HL-60/S4 (cell line): ENCODE data around the gene NKPD1.

Experiments
- in situ Hi-C: fragments of 300-500 bp; cut with MboI; formaldehyde crosslinking; loops from 2 replicates; pipeline ENCODE4 v1.14.3; 2022; ENCODE audit warnings: low sequenced_read_pairs

NKPD1 gene

GRCh38 chr19:45141203-45141900 is 19.4 kb downstream of the NKPD1 start:
- in situ Hi-C loops = no loop called here

- in situ Hi-C loops = no loop called here
Observed at GRCh38 chr19:45140533-45140932, 20.2 kb downstream of the NKPD1 start.

- in situ Hi-C loops = no loop called here
Observed at GRCh38 chr19:45140144-45140503, 20.7 kb downstream of the NKPD1 start.

- in situ Hi-C loops = no loop called here
Observed at GRCh38 chr19:45139286-45140143, 21.3 kb downstream of the NKPD1 start.

GRCh38 chr19:45138303-45138751 is 22.5 kb downstream of the NKPD1 start:
- in situ Hi-C loops = no loop called here

- in situ Hi-C loops = no loop called here
Observed at GRCh38 chr19:45137179-45137761, 23.5 kb downstream of the NKPD1 start.

DNA sequence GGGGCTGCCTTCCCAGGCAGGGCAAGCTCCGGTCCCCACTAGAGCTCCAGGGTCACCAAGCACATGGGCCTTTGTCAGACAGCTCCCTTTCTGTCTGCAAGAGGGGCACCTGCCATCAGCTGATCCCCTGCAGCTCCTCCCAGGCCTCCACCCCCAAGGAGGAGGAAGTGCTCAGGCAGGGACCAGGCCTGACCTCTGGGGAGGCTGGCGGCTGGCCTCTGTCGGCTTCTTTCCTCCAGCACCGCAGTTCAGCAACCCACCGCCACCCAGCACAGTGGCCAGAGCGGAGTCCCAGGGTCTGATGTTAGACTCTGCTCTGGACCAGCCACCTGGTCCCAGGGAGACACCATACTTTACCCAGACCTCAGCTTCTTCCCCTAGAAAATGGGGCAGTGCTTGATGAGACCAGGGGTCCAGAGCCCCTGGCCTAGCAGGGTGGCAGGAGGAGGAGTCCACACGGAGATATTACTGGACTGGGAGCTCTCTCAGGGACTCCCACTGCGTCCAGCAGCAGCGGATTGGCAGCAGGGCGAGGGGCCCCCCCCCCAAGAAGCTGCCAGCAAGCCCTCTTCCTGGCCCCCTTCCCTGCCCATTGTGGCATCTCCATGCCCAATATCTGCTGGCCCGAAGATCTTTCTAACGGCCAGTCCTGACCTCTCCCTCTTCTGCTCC is 24.1 kb downstream of the NKPD1 start:
- in situ Hi-C loops = no loop called here

GRCh38 chr19:45135176-45135885 is 25.5 kb downstream of the NKPD1 start:
- in situ Hi-C loops = no loop called here

DNA sequence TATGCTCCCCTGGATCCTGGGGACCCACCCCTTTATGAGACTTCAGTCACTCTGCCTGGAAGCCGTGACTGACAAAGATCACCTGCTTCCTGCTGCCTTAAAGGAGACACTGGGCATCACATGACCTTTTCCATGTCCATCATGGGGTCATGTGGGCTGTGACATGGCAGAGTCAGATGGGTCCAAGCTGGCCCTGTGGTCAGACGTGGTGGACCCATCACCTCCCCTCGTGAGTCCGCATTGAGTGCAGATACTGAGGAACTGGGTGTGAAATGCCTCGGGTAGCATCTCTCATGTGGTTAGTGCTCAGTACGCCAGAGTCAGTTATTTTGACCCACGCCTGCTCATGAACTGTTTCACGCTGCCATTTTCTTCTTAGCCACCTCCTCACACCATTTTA is 27.1 kb downstream of the NKPD1 start:
- in situ Hi-C loops = no loop called here

GRCh38 chr19:45130888-45131615 is 29.7 kb downstream of the NKPD1 start:
- in situ Hi-C loops = no loop called here

DNA sequence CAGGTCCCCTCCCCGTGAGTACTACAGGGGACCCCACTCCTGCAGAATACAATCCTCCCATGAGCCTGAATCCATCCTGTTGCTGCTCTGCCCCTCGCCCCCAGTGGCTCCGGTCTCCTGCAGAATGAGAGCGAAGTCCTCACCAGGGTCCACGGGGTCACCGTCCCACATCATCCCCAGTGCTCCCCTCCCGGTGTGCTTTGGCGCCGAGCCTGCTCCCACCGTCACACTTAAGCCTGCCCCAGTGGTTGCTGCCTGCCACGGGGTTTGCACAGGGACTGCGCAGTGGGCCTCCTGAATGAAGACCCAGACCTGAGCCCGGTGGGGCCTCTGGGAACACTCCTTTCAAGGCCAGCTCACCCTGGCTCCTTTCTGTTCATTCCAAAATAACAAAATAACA is 30.5 kb downstream of the NKPD1 start:
- in situ Hi-C loops = no loop called here

GRCh38 chr19:45128806-45129205 is 32.0 kb downstream of the NKPD1 start:
- in situ Hi-C loops = no loop called here

- in situ Hi-C loops = no loop called here
Observed at GRCh38 chr19:45128146-45128545, 32.6 kb downstream of the NKPD1 start.

DNA sequence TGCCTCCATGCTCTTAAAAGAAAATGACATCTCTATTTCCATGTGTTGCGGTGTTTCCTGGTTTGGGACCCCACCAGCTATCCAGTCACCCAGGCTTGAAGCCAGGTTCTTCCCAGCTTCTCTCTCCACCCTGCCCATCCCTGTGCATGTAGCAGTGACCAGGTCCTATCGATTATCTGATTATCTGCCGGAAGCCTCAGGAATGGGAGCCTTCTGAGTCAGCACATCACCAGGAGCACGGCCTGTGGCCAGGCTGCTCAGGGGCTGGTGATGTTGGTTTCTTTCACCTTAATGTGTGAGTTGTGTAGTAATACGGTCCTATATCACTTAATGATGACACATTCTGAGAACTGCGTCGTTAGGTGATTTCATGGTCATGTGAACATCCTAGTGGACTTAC is 34.1 kb downstream of the NKPD1 start:
- in situ Hi-C loops = no loop called here

- in situ Hi-C loops = no loop called here
Observed at GRCh38 chr19:45125975-45126493, 34.7 kb downstream of the NKPD1 start.

DNA sequence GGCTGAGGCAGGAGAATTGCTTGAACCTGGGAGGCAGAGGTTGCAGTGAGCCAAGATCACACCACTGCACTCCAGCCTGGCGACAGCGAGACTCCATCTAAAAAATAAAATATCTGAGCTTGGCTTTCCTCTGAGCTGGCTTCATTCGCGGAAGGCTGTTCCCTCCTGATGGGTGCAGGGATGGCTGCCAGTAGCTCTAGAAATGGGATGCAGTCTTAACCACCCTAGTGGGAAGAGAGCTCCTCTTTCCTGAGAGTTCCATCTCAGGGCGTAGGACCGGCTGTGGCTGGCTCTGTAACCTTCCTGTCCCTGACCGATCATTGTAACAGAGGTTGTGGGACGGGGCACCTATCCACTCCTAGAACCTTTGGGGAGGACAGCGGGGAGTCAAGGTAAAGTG is 35.4 kb downstream of the NKPD1 start:
- in situ Hi-C loops = no loop called here

GRCh38 chr19:45124021-45124420 is 36.8 kb downstream of the NKPD1 start:
- in situ Hi-C loops = no loop called here

DNA sequence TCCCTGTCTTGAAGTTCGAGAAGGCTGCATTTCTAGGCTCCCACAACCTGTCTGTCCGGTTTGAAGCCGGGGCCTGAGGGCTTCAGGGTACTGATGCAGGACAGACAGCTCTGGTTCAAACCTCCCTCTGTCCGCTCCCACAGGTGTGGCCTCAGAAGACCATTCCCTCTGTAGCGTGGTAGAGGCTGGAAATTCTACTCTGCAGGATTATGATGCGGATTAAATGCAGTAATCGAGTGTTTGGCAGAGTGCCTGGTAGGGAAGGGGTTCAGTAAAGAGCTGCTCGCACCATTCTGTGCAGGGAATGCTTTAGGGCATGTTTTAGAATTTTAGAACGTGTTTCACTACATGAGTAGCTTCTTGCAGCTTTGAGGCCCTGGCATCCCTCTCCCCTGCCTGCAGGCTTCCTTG is 37.3 kb downstream of the NKPD1 start:
- in situ Hi-C loops = no loop called here

GRCh38 chr19:45122832-45123231 is 38.0 kb downstream of the NKPD1 start:
- in situ Hi-C loops = no loop called here

DNA sequence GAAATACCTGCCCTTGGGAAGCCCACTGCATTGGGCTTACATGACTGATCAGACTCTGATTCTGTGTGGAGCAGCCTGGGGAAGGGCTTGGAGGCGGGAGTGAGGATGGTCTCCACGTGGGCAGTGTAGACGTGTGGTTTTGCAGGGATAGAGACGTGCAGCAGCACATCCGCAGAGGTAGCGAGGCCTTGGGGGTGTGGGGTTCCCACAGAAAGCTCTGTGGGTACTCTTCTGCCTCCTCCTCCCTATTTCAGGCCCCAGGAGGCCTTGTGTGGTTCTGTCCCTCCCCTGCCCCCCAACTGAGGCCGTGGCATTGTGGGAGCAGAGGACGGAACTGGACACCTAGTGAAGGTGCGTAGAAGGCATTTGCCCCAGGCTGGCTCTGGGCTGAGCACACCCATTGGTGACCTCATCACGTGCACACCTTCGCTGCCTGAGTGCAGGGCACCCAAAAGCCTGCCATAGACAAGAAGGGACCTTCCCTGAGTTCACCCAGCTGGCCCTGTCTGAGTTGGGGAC is 38.9 kb downstream of the NKPD1 start:
- in situ Hi-C loops = no loop called here
